Muscle layer of duodenum (tissue), 2 donors: ENCODE measurements around the gene XRCC3.

Experiments used
- H3K27ac ChIP-seq: one replicate; pipeline ENCODE4 v1.7.0; 2013; ENCODE audit warnings: mild to moderate bottlenecking, low read length
- H3K27me3 ChIP-seq: one replicate; pipeline ENCODE4 v1.7.0; 2013; ENCODE audit warnings: low read depth, mild to moderate bottlenecking, control low read depth, low read length
- H3K36me3 ChIP-seq, 2 donors: one replicate each; pipeline ENCODE4 v1.7.0; 2013; ENCODE audit warnings: low read length in 2 of 2, control low read depth in 1 of 2, mild to moderate bottlenecking in 1 of 2; ENCODE audit not compliant: insufficient read depth in 2 of 2, control insufficient read depth in 1 of 2
- H3K4me1 ChIP-seq, 2 donors: one replicate each; pipeline ENCODE4 v1.7.0; 2013; ENCODE audit warnings: low read length in 2 of 2, mild to moderate bottlenecking in 2 of 2, control low read depth in 1 of 2, moderate library complexity in 1 of 2; ENCODE audit not compliant: insufficient read depth in 2 of 2, control insufficient read depth in 1 of 2
- H3K4me3 ChIP-seq, 2 donors: one replicate each; pipeline ENCODE4 v1.7.0; 2013; ENCODE audit warnings: low read length in 2 of 2, low read depth in 1 of 2, mild to moderate bottlenecking in 1 of 2
- H3K9me3 ChIP-seq, 2 donors: one replicate each; pipeline ENCODE4 v1.7.0; 2013; ENCODE audit warnings: low read length in 2 of 2, control low read depth in 1 of 2, mild to moderate bottlenecking in 1 of 2; ENCODE audit not compliant: control insufficient read depth in 1 of 2
- donor health status: healthy.

XRCC3 gene

DNA sequence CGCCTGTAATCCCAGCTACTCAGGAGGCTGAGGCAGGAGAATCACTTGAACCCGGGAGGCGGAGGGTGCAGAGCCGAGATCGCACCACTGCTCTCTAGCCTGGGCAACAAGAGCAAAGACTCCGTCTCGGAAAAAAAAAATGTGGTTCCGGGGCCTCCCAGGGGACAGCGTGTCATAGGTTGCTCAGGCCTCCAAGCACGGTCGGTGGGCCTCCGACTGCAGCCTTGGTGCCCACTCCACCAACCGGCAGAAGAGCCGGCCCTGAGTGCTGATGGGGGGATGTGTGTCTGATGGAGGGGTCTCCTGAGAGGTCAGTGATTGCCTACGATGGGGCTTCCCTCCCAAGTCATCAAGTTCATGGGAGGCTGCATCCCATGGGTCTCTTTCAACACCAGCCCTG lies 16.2 kb upstream of the XRCC3 start:
- H3K27me3 ChIP-seq, result no peaks in the 10 kb centered on the region
- H3K9me3 ChIP-seq, result no peaks in the 10 kb centered on the region
- peaks cover 34 to 52% of the 10 kb centered on the region in 2 donors for H3K36me3 ChIP-seq
- H3K27ac ChIP-seq, result no peak overlapping the region
- peaks cover 0 to 19% of the 10 kb centered on the region in 2 donors for H3K4me1 ChIP-seq
- no peak overlapping the region for H3K4me3 ChIP-seq

DNA sequence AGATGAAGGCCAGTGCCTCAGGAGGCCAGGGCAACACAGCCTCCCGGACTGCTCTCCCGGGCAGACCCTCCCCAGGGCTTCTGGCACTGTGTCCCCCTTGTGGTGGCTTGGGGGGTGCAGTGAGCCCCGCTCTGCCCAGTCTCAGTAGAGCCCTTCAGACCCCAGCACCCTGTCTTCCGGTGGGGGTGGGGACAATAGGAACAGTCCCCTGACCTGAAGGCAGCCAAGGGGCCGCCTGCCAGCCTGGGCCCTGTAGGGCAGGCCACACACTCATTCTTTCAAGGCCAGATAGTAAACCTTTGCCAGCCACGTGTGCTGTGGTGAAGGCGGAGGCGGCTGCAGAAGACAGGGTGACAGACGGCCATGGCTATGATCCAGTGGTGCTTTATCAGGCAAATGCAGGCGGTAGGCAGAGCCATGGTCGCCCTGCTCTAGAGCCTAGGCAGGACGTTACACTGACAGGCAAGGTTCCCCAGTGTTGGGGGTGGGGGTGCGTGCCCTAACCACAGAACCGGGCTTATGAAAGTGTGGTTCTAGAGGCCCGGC lies 15.3 kb upstream of the XRCC3 start:
- Histone ChIP-seq H3K27me3 (no peaks in the 10 kb centered on the region), H3K27ac (no peak overlapping the region), H3K36me3 (peaks cover 34 to 52% of the 10 kb centered on the region in 2 donors)

DNA sequence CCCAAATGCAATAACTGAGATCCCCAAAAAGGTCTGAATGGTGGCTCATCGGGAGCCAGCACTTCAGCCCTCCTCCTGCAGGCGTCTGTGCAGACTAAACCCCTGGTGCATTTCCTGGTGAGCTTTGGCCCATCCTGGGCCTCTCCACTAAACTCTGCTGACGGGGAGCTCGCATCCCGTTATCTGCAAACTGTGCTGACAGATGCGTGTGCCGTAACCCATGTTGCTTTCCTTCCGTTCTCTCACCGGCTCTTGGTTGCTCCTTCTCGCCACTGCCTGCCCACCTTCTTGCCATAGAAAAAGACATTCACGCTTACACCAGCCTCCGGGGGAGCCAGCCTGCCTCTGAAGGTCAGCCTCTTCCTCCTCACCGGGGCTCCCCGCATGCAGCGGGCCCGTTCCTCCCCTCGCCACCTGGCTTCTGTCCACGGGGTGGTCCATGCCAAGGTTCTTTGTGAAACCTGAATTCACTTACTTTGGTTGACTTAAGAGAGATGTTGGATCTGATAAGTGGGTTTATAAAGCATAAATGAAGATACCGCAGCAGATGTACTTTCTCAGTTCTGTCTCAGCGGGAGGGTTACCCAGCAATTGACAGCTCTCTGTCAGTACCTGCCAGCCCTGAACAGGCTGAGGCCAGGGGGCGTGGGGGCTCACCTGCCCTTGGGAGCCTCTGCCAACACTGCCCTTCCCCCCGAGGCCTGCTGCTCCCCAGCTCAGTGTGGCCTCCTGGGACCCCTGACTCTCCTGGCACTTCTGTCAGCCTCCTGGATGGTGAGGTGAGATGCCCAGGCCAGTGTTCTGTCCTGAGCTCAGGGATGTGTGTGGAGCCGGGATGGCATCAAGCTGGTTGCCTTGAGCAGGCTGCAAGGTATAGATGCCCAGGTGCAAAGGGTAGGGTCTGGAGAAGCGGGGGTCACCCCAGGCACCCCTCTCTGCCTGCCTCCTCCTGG lies 14.5 kb upstream of the XRCC3 start:
- peaks cover 0 to 6% of the 10 kb centered on the region in 2 donors for H3K4me1 ChIP-seq
- H3K27ac ChIP-seq, result no peak overlapping the region
- no peaks in the 10 kb centered on the region for H3K9me3 ChIP-seq
- H3K27me3 ChIP-seq, result no peaks in the 10 kb centered on the region
- no peak overlapping the region for H3K4me3 ChIP-seq
- peaks cover 32 to 52% of the 10 kb centered on the region in 2 donors for H3K36me3 ChIP-seq

More for the DNA sequence above, 15.3 kb upstream of the XRCC3 start:
- Histone ChIP-seq H3K9me3 (no peaks in the 10 kb centered on the region), H3K4me3 (no peak overlapping the region), H3K4me1 (peaks cover 0 to 10% of the 10 kb centered on the region in 2 donors)

DNA sequence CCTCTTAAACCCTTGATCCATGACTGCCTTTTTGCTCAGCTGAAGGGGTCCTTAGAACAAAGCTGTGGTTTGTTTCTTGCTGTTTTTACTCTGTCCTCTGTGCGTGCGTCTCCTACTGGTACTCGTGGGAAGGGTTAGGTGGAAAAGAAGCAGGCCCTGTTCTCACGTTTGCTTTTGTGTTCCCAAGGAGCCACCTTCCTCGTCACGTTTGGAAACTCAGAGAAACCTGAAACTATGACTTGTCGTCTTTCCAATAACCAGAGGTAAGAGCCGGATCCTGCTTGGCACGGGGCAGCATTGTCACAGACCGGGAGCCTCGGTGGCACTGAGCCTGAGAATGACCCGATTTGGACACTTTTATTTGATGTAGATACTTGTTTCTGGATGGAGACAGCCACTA lies 13.5 kb upstream of the XRCC3 start:
- peaks cover 26 to 48% of the 10 kb centered on the region in 2 donors for H3K36me3 ChIP-seq
- H3K9me3 ChIP-seq, result no peaks in the 10 kb centered on the region
- H3K4me1 ChIP-seq, result peaks cover 5 to 17% of the 10 kb centered on the region in 2 donors
- no peak overlapping the region for H3K4me3 ChIP-seq
- H3K27me3 ChIP-seq, result no peaks in the 10 kb centered on the region
- H3K27ac ChIP-seq, result no peak overlapping the region

DNA sequence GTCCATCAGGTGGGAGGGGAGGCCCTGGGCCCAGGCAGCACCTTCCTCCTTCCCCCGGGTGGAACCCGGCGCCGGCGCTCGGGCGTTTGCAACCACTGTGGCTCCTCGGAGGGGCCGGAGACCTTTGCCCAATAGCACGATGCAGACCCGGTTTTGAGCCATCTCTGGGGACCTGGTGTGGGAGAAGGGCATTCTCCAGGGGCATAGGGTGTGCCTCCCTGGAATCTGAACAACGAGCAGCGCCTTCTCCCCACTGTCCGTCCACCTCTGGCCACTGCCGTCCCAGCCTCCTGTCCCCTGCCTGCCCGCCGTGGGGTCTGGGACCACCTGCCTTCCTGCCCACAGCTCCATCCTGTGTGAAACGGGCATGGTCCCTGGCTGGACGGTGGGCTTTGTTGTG lies 12.9 kb upstream of the XRCC3 start:
- Histone ChIP-seq H3K4me3 (no peak overlapping the region), H3K27me3 (no peaks in the 10 kb centered on the region), H3K4me1 (peaks cover 5 to 22% of the 10 kb centered on the region in 2 donors), H3K9me3 (no peaks in the 10 kb centered on the region), H3K36me3 (peaks cover 26 to 42% of the 10 kb centered on the region in 2 donors), H3K27ac (no peak overlapping the region)

DNA sequence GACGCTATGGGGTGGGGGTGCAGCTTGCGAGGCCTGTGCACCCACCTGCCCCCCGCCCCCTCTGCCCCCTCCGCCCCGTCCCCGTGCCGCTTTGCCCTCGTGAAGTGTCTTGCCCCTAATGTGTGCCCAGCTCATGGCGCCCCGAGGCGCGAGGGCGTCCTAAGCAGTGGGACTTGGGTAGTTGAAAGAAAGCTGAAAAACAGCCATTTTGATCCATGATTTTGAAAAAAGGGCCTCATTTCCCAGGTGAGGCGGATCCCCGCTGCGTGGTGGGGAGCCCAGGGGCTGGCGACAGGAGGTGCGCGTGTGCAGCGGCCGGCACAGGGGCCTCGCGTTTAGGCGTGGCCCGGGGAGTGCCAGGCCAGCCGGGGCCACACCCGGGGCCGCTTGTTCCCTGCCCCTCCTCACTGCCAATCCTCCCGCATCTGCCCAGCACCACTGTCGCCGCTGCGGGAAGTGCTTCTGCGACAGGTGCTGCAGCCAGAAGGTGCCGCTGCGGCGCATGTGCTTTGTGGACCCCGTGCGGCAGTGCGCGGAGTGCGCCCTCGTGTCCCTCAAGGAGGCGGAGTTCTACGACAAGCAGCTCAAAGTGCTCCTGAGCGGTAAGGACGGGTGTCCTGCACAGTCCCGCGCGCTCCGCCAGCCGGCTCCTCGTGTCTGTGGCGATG lies 12.2 kb upstream of the XRCC3 start:
- peaks cover 19 to 35% of the 10 kb centered on the region in 2 donors for H3K36me3 ChIP-seq
- H3K9me3 ChIP-seq, result no peaks in the 10 kb centered on the region
- H3K27ac ChIP-seq, result no peak overlapping the region
- H3K4me3 ChIP-seq, result no peak overlapping the region
- H3K27me3 ChIP-seq, result no peaks in the 10 kb centered on the region
- peaks cover 5 to 28% of the 10 kb centered on the region in 2 donors for H3K4me1 ChIP-seq

DNA sequence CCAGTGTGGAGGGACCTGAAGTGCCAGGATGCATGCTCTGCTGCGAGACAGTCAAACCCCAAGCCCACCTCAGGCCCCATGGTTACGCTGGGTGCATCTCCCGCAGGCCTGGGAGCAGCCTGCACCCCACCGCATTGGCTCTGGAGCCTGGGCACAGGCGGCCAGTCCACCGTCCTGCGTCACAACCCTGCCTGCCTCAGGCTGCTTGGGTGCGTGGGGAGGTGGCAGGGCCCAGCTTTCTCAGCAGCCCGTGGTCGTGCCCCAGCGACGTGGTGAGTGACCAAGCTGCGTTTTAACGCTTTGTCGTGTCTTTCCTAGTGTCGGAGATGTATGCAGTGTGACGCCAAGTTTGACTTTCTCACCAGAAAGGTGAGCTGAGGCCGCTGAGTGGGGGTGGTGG lies 11.2 kb upstream of the XRCC3 start:
- Histone ChIP-seq H3K9me3 (no peaks in the 10 kb centered on the region), H3K4me3 (no peak overlapping the region), H3K36me3 (peaks cover 12 to 30% of the 10 kb centered on the region in 2 donors), H3K4me1 (peaks cover 5 to 33% of the 10 kb centered on the region in 2 donors), H3K27me3 (no peaks in the 10 kb centered on the region), H3K27ac (no peak overlapping the region)

DNA sequence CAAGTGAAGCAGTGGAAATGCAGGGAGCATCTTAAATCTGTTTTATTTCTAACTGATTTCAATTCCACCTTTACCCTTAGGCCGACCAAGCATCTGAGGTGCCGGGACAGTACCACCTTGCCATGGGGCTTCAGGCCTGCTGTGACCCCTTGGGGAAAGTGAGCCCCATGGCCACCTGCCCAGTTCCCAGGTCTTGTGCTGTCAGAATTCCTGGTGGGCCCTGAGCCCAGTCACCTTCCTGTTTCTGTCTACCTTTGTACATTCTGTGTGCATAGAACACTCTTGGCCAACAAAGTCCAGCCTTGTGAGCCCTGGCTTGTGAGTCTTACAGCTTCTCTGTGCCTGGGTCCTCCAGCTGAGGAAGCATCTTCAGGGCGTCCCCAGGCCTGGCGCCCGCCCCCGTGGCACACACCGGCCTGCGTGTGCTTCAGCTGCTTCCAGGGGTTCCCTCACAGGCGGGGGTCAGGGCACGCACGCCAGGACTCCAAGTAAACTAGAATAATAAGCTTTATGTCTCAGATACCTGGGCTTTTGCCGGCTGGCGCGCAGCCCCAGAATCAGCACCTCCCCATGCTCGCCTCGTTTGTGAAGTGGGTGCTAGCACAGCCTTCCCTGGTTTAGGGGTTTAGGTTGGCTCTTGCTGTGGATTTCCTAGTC lies 10.6 kb upstream of the XRCC3 start:
- Histone ChIP-seq H3K4me1 (peaks cover 5 to 36% of the 10 kb centered on the region in 2 donors), H3K4me3 (no peak overlapping the region), H3K27me3 (no peaks in the 10 kb centered on the region), H3K27ac (no peak overlapping the region), H3K36me3 (peaks cover 12 to 30% of the 10 kb centered on the region in 2 donors), H3K9me3 (no peaks in the 10 kb centered on the region)

DNA sequence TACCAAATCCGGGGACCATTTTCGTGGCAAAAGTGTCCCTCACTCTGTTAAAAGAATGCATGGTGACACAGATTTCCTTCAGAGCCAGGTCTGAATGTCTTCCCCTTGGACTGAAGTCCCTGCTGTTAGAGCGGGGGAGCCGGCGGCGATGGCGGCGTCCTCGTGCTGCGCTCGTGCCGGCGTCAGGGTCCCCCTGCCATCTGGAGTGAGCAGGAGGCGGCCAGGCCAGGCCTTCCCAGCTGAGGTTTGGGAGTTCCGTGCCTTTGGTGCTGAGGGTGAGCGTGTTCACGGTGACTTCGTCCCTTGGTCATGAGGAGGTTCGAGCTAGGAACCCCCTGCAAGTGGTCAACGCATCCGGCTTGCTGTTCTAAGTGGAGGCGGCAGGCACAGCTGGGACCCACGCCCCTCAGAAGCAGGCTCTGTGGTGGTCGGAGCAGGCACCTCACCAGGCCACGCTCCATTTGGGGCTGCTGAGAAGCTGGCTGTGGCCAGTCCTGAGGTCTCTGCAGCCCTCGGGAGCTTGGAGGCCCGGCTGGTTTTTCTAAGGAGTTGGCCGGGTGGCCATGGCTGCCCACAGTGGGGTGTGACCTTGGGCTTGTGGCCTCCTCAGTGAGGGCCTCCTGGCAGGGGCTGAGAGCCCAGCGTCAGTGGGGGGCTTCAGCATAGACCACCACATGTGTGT lies 9.9 kb upstream of the XRCC3 start:
- peaks cover 12 to 27% of the 10 kb centered on the region in 2 donors for H3K36me3 ChIP-seq
- H3K27ac ChIP-seq, result no peak overlapping the region
- H3K9me3 ChIP-seq, result no peaks in the 10 kb centered on the region
- H3K4me3 ChIP-seq, result no peak overlapping the region
- H3K4me1 ChIP-seq, result peaks cover 5 to 32% of the 10 kb centered on the region in 2 donors
- no peaks in the 10 kb centered on the region for H3K27me3 ChIP-seq

DNA sequence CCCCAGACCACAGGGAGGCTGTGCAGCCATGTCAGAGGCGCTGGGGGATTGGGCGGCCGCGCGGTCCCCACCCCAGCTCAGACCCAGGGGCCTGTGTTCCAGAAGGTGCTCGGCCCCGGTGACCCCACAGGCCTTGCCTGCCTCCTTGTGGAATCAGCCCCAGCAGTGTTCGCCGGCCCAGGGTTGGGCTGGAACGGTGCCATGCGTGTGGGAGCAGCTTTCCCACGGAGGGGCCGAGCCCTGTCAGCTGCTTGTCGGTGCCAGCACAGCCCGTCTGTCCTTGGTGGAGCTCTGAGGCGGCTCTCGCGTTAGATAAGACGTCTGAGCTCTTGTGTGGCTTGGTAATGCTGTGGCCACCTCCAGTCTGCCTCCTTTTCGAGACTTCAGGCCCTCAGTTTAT lies 8.9 kb upstream of the XRCC3 start:
- Histone ChIP-seq H3K36me3 (peaks cover 4 to 17% of the 10 kb centered on the region in 2 donors), H3K4me3 (peak overlapping the region in 1 of 2 donors; percentile 1), H3K27ac (peak overlapping the region; percentile 23), H3K4me1 (peaks cover 5 to 32% of the 10 kb centered on the region in 2 donors), H3K9me3 (no peaks in the 10 kb centered on the region), H3K27me3 (no peaks in the 10 kb centered on the region)
